Psoas muscle (tissue), 8 donors: ENCODE measurements around the gene CHST8. TPM values are rescaled to one million over a fixed set of nuclear protein-coding genes. Genes with fewer than 3 reads are reported as not detected.
"Not testable (repeated sequence)": the region's sequence is repeated elsewhere in the genome, so short reads cannot be mapped to it uniquely, and the experiment has no call there.

Experiments
- ATAC-seq, 4 donors: fragments of 200-7000 bp; cut with Tn5 transposase; one replicate each; pipeline ENCODE4 v1.9.1; 2020; ENCODE audit warnings: moderate library complexity in 3 of 4, mild to moderate bottlenecking in 2 of 4
- DNase-seq, 2 donors: peaks; one replicate each; pipeline ENCODE4 v3.0.0-alpha.2; 2020
- H3K27ac ChIP-seq: fragments of 200-600 bp; one replicate; pipeline ENCODE4 v1.8.0; 2022
- H3K27me3 ChIP-seq, 3 donors: fragments of 200-600 bp in 1 of 3; one replicate each; pipeline versions ENCODE4 v1.6.1 to v1.8.0; 2013 to 2022; ENCODE audit warnings: low read length in 2 of 3, mild to moderate bottlenecking in 2 of 3, moderate library complexity in 1 of 3; ENCODE audit not compliant: insufficient read depth in 3 of 3
- H3K36me3 ChIP-seq, 2 donors: fragments of 200-600 bp in 1 of 2; one replicate each; pipeline versions ENCODE4 v1.6.1 to v1.8.0; 2013 to 2022; ENCODE audit warnings: low read depth in 1 of 2, mild to moderate bottlenecking in 1 of 2, moderate library complexity in 1 of 2; ENCODE audit not compliant: insufficient read depth in 1 of 2
- H3K4me1 ChIP-seq: fragments of 200-600 bp; one replicate; pipeline ENCODE4 v1.8.0; 2022
- H3K4me3 ChIP-seq: fragments of 200-600 bp; one replicate; pipeline ENCODE4 v1.8.0; 2022; ENCODE audit warnings: mild to moderate bottlenecking
- H3K9me3 ChIP-seq: fragments of 200-600 bp; one replicate; pipeline ENCODE4 v1.8.0; 2022
- WGBS, 3 donors: extraction: QIAGEN DNeasy Blood & Tissue Kit; methylation state at CpG; one replicate each; pipeline versions ENCODE4 v1.1.6 to v1.1.7; 2013; 5-methylcytosine and 5-hydroxymethylcytosine counted together
- intact Hi-C, 2 donors: fragments of 100-400 bp; cut with DNase I; formaldehyde crosslinking; loops; one replicate each; pipeline versions ENCODE4 v1.11.0 to v1.14.2; 2022
- polyA plus RNA-seq, 3 donors: library from polyadenylated mRNA; stranded (reverse); fragments of 200-250 nt; gene quantifications; one replicate each; pipeline ENCODE4 v1.2.3, GENCODE V29; 2013
- total RNA-seq, 4 donors: library from RNA; stranded (reverse); fragmentation: NEBNext Ultra II Directional in 2 of 4; extraction: Animal tissue kit (Norgen Biotek cat#: 25700) in 2 of 4; gene quantifications; one replicate each; pipeline versions ENCODE4 v1.2.1 to v1.2.4, GENCODE V29; 2021 to 2023
- TF ChIP-seq, protein P1 (sequence below): fragments of 200-600 bp; IDR thresholded peaks from one replicate; pipeline ENCODE4 v1.8.0; 2022; ENCODE audit warnings: antibody characterized with exemption
- donor health status: healthy with polysubstance abuse.
- donor health status: DM: no; HTN: no; CAD: no; lungs with moderate emphysema.
- donor health status: Bipolar disorder and iron deficiency.
- donor health status: healthy.
- donor health status: DM: yes; HTN: yes; CAD: no.
- donor health status: DM: no; HTN: no; CAD: no.
- donor health status: DM: no; HTN: no; CAD: no.
- donor health status: DM: yes; HTN: yes; CAD: no.

CHST8 gene
- total and polyA plus RNA-seq, 7 donors = 0.05 to 0.60 (median 0.23) TPM; not detected in 1

DNA sequence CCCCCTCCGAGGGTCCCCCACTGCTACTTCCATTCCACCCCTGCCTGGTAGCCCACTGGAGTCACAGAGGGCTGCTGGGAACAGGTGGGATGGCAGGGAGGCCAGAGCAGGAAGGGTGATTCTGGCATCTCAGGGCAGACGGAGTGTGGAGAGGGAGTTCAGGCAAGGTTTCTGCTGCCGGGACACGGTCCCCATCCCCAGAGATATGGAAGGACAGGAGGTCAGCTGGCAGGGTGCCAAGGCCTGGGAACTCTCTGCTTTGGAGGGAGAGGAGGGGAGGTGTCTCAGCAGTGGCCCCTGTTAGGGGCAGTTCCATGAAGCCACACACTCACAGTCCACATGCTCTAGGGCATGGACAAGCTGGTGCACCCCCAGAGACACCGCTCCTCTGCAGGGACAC lies 68.1 kb downstream of the CHST8 start:
- 43 to 47% (median 44%) methylated on average over 5 of the region's 5 CpGs for WGBS, 3 donors

DNA sequence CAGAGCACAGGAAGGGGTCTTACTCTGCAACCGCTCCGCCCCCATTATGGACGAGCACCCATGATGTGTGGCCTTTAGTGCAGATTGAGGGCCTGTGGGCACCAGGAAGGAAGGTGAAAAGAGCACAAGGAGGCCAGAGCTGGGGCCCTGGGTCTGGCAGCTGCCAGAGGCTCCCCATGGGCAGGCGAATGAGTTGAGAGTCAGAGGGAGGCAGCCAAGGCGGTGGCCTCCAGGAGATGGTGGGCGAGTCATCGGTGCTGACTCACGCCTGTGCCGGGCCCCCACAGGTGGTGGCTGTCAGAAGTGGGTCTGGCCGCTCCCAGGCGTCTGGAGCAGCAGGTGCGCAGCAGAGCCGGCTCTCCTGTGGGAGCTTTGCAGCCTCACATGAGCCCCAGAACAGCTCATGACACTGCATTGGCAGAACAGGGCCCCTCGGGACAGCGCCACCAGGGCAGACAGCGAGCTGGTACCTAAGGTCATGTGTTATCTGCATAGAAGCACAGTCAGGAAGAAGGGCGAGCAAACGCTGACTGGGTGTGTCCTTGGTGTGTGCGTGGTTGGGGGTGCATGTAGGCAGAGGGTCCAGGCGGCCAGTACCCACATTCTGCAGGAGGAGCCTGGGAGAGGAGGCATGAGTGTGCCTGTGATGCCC lies 68.8 kb downstream of the CHST8 start:
- H3K4me1 ChIP-seq = no peaks in the 10 kb centered on the region
- H3K9me3 ChIP-seq = no peaks in the 10 kb centered on the region
- TF ChIP-seq, protein P1, sequence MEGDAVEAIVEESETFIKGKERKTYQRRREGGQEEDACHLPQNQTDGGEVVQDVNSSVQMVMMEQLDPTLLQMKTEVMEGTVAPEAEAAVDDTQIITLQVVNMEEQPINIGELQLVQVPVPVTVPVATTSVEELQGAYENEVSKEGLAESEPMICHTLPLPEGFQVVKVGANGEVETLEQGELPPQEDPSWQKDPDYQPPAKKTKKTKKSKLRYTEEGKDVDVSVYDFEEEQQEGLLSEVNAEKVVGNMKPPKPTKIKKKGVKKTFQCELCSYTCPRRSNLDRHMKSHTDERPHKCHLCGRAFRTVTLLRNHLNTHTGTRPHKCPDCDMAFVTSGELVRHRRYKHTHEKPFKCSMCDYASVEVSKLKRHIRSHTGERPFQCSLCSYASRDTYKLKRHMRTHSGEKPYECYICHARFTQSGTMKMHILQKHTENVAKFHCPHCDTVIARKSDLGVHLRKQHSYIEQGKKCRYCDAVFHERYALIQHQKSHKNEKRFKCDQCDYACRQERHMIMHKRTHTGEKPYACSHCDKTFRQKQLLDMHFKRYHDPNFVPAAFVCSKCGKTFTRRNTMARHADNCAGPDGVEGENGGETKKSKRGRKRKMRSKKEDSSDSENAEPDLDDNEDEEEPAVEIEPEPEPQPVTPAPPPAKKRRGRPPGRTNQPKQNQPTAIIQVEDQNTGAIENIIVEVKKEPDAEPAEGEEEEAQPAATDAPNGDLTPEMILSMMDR = no peak
- no peak for DNase-seq
- no peaks in the 10 kb centered on the region for H3K36me3 ChIP-seq
- no peak overlapping the region for H3K27ac ChIP-seq
- H3K27me3 ChIP-seq = peaks cover 0 to 30% (median 8%) of the 10 kb centered on the region in 3 donors
- WGBS, 3 donors = 63 to 71% (median 66%) methylated on average over 20 of the region's 20 CpGs
- H3K4me3 ChIP-seq = no peak overlapping the region
- intact Hi-C loops = no loop called here
- no peak for ATAC-seq

More for the DNA sequence above, 68.1 kb downstream of the CHST8 start:
- TF ChIP-seq, protein P1 = no peak
- intact Hi-C loops = no loop called here
- H3K27me3 ChIP-seq = peaks cover 0 to 36% (median 9%) of the 10 kb centered on the region in 3 donors
- no peaks in the 10 kb centered on the region for H3K4me1 ChIP-seq
- no peak overlapping the region for H3K4me3 ChIP-seq
- H3K27ac ChIP-seq = no peak overlapping the region
- no peaks in the 10 kb centered on the region for H3K9me3 ChIP-seq
- ATAC-seq (no peak), DNase-seq (no peak)
- H3K36me3 ChIP-seq = no peaks in the 10 kb centered on the region

DNA sequence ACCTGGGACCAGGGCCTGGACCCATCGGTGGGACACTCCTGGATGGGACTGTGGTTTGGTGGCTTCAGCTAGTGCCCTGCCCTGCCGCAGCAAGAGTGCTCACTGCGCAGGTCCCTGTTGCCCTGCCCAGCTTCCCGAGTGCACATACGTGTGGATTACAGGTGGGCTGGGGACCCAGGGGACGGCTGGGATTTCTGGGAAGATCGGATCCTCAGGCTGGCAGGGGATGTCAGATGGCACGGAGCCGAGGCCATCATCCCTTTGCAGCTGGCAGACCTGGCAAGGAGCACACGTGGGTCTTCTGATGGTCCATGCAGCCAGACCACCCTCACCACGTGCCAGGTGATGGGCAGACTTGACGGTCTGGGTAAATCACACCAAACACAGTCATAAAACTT lies 69.3 kb downstream of the CHST8 start:
- no peaks in the 10 kb centered on the region for H3K4me1 ChIP-seq
- H3K9me3 ChIP-seq = no peaks in the 10 kb centered on the region
- TF ChIP-seq, protein P1 = no peak
- peaks cover 0 to 24% (median 5%) of the 10 kb centered on the region in 3 donors for H3K27me3 ChIP-seq
- H3K36me3 ChIP-seq = no peaks in the 10 kb centered on the region
- ATAC-seq (no peak), DNase-seq (no peak)
- intact Hi-C loops = no loop called here
- H3K4me3 ChIP-seq = no peak overlapping the region
- WGBS, 3 donors = 55 to 60% (median 56%) methylated on average over 12 of the region's 12 CpGs
- H3K27ac ChIP-seq = no peak overlapping the region

DNA sequence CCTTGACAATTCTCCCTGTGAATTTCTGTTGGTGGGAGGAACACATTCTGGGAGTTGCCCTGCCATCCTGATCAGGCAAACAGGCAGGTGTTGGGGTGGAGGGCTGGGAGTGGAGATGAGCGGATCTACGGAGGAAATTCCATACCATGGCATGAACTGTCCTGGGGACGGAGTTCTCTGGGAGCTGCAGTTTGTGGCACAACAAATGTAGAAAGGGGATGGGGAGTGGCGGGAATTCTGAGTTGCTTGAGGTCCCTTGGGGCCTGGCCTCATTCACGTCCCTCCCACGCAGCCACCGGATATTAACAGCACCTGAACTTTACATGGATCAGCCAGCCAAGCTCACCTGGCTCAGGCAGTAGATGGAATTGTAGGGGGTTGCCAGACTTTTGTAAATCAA lies 70.0 kb downstream of the CHST8 start:
- ATAC-seq (no peak), DNase-seq (no peak)
- H3K27me3 ChIP-seq = peaks cover 0 to 17% (median 2%) of the 10 kb centered on the region in 3 donors
- no peaks in the 10 kb centered on the region for H3K36me3 ChIP-seq
- WGBS, 3 donors = 44 to 59% (median 56%) methylated on average over 7 of the region's 7 CpGs
- no peaks in the 10 kb centered on the region for H3K4me1 ChIP-seq
- no peaks in the 10 kb centered on the region for H3K9me3 ChIP-seq
- no peak overlapping the region for H3K27ac ChIP-seq
- TF ChIP-seq, protein P1 = no peak
- intact Hi-C loops = no loop called here
- no peak overlapping the region for H3K4me3 ChIP-seq

DNA sequence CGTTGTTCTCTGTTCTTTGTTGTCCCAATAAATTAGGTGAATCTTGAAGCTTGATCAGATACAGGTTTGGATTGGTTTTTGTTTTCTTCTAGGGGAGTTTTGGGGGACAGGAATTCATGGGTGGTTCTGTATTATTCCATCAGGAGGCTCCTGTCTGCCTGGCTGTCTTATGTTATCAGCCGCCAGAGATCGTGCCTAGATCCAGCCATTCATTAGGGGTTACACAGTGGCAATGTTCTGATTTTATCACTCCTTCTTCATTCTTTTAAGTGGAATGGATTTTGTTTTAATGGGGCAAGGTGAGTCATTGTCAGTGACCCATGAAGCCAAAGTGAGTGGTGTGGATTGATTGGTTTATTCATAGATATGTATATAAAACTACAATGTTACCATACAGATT lies 71.9 kb downstream of the CHST8 start:
- TF ChIP-seq, protein P1 = no peak
- no peak for ATAC-seq
- no peaks in the 10 kb centered on the region for H3K36me3 ChIP-seq
- no peak for DNase-seq
- intact Hi-C loops = no loop called here
- 61 to 77% (median 68%) methylated on average over 3 of the region's 3 CpGs for WGBS, 3 donors
- no peaks in the 10 kb centered on the region for H3K9me3 ChIP-seq
- no peak overlapping the region for H3K4me3 ChIP-seq
- no peak overlapping the region for H3K27ac ChIP-seq
- no peaks in the 10 kb centered on the region for H3K4me1 ChIP-seq
- H3K27me3 ChIP-seq = peaks cover 0 to 5% (median 0%) of the 10 kb centered on the region in 3 donors

DNA sequence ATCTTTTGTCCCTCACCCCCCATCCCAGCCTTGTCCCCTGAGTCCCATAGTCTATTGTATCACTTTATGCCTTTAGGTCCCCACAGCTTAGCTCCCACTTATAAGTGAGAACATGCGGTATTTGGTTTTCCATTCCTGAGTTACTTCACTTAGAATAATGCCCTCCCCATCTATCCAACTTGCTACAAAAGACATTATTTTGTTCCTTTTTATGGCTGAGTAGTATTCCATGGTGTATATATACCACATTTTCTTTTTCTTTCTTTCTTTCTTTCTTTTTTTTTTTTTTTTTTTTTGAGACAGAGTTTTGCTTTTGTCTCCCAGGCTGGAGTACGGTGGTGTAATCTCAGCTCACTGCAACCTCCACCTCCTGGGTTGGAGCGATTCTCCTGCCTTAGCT lies 73.8 kb downstream of the CHST8 start:
- H3K9me3 ChIP-seq, H3K4me3 ChIP-seq, ATAC-seq, H3K27ac ChIP-seq, H3K36me3 ChIP-seq, H3K27me3 ChIP-seq, DNase-seq, H3K4me1 ChIP-seq, intact Hi-C loops: not testable (repeated sequence)
- WGBS, 3 donors = 79 to 97% (median 96%) methylated on average over 3 of the region's 3 CpGs
